ENCODE measurements around the gene MMP17.

GRCh38 chr12:131857908-131858850, 30.0 kb downstream of the MMP17 start:
- no peak for TF ChIP-seq CTCF (conservative IDR thresholded peaks at IDR 0.05 in 1 of 2, IDR thresholded peaks at IDR 0.05 in 1 of 2; ENCODE audit: low read depth in 1 of 2, low read length in 2 of 2)
- TF ChIP-seq EZH2 (IDR thresholded peaks at IDR 0.05; ENCODE audit: low read length, missing control alignments), result no peak

Measured in fibroblast of lung (primary cell).